ENCODE data around the gene KDM2A.
"Not testable (repeated sequence)": the region's sequence is repeated elsewhere in the genome, so short reads cannot be mapped to it uniquely, and the experiment has no call there.

The KDM2A gene

DNA sequence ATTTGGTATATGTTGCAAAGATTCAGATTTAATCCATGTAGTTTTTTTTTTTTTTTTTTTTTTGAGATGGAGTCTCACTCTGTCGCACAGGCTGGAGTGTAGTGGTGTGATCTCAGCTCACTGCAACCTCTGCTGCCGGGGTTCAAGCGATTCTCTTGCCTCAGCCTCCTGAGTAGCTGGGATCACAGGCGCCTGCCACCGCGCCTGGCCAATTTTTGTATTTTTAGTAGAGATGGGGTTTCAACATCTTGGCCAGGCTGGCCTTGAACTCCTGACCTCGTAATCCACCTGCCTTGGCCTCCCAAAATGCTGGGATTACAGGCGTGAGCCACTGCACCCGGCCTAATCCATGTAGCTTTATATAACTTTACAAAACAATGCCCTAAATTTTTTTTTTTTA lies 49.8 kb downstream of the KDM2A start:
- DNase-seq (ENCODE audit: low read depth), result not testable (repeated sequence)

DNA sequence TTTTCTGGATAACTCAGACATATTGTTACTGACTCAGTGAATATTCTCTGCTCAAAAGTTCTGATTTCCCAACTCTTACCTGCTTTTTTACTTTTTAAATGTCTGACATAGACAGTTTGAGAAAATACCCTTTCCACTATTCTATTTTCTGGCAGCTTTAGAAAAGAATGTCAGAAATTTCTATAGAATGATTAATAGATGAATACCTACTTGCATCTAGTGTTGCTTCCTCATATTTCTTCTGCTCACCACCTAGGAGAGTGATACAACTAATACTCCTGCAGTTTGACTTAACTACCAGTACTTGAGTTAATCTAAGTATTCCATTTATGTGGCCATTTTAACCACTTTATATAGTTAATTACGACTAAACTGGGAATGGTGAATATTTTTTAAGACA lies 55.2 kb downstream of the KDM2A start:
- no peak for DNase-seq (ENCODE audit: low read depth)

- no peak for DNase-seq (ENCODE audit: low read depth)
Measured at GRCh38 chr11:67177399-67178281, 58.6 kb downstream of the KDM2A start.

GRCh38 chr11:67178421-67178820 lies 59.4 kb downstream of the KDM2A start:
- DNase-seq (ENCODE audit: low read depth), result no peak

DNA sequence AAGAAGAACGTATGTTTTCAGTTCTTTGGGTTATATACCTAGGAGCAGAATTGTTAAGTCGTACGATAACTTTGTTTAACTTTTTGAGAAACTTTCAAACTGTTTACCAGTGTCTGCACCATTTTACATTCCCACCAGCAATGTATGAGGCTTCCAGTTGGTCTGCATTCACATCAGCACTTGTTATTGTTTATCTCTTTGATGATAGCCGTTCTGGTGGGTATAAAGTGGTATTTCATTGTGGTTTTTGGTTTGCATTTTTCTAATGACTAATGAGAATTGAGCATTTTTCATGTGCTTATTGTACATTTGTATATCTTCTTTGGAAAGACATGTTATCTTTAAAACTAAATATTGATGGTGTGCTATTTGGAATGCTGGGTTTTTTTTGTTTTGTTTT lies 59.8 kb downstream of the KDM2A start:
- DNase-seq (ENCODE audit: low read depth), result no peak

DNA sequence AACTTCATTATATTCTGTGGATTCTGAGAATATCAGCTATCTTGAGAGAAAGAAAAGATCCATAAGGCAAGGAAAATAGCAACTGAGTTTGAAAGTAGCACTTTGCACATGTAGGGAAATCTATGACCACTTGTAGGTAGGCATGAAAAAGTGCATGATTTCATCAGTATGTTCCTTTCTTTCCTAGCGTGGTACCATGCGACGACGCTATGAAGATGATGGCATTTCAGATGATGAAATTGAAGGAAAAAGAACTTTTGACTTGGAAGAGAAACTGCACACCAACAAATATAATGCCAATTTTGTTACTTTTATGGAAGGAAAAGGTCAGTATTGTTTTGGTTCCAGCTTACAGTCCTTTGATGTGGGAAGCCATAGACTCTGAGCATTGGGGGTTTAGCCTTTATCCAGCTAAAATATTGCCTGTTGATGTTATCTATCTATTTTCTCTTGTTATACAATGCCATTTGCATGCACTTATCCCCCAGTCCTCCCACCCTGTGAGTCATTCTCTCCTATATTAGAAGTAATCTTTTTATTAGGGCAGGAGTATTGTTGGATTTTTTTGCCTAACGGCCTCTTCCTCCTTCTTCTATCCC lies 60.9 kb downstream of the KDM2A start:
- DNase-seq (ENCODE audit: low read depth), result no peak

- no peak for DNase-seq (ENCODE audit: low read depth)
Measured at GRCh38 chr11:67194096-67194495, 75.0 kb downstream of the KDM2A start.

DNA sequence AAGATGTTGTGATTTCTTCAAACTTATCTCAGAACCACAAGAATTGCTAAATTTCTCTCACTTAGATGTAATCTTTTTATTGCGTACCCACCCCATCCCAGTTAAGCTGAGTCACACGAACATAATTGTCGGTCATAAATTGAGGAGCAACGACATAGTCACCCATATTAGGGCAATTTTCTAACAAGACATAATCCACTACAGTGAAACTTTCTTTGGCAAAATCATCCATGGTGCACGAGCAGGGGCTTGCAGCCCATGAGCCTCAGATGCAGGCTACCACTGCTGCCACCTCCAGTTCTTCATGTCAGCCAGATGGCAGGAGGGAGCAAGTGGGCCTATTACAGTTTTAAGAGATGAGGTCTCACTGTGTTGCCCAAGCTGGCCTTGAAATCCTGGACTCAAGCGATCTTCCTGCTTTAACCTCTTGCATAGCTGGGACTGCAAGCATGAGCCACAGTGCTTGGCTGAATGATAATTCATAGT lies 77.0 kb downstream of the KDM2A start:
- DNase-seq (ENCODE audit: low read depth), result peak; percentile 89

- no peak for DNase-seq (ENCODE audit: low read depth)
Measured at GRCh38 chr11:67197606-67198005, 78.5 kb downstream of the KDM2A start.

GRCh38 chr11:67198781-67199180 lies 79.7 kb downstream of the KDM2A start:
- not testable (repeated sequence) for DNase-seq (ENCODE audit: low read depth)

DNA sequence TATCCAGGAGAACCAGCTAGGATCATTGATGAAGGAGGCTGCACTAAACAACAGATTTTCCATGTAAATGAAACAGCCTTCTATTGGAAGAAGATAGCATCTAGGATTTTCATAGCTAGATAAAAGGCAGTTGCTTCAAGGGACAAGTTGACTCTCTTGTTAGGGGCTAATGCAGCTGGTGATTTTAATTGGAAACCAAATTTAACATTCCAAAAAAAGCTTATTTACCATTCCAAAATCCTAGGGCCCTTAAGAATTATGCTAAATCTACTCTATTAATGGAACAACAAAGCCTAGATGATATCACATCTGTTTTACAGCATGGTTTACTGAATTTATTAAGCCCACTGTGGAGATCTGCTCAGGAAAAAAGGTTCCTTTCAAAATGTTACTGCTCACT lies 80.7 kb downstream of the KDM2A start:
- DNase-seq (ENCODE audit: low read depth), result no peak

DNA sequence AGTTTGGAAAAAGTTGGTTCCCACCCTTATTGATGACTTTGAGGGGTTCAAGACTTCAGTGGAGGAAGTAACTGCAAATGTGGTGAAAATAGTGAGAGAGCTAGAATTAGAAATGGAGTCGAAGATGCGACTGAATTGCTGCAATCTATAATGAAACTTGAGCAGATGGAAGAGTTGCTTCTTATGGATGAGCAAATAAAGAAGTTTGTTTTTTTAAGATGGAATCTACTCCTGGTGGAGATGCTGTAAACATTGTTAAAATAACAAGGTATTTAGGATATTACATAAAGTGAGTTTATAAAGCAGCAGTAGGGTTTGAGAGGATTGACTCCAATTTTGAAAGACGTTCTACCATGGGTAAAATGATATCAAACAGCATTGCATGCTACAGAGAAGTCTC lies 83.0 kb downstream of the KDM2A start:
- no peak for DNase-seq (ENCODE audit: low read depth)

GRCh38 chr11:67204822-67205221 lies 85.8 kb downstream of the KDM2A start:
- no peak for DNase-seq (ENCODE audit: low read depth)

DNA sequence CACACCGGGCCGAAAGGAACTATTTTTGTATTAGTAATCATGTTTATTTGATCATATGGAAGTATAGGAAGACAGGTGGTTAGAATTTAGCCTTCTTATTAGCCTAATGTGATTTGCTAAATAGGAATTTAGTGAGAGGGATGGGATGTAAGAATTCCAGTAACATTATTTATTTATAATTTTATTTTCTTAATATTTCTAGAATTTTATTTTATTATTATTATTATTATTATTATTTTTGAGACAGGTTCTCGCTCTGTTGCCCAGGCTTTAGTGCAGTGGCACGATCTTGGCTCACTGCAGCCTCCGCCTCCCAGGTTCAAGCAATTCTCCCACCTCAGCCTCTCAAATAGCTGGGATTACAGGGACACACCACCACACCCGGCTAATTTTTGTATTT lies 90.2 kb downstream of the KDM2A start:
- DNase-seq (ENCODE audit: low read depth), result not testable (repeated sequence)

DNA sequence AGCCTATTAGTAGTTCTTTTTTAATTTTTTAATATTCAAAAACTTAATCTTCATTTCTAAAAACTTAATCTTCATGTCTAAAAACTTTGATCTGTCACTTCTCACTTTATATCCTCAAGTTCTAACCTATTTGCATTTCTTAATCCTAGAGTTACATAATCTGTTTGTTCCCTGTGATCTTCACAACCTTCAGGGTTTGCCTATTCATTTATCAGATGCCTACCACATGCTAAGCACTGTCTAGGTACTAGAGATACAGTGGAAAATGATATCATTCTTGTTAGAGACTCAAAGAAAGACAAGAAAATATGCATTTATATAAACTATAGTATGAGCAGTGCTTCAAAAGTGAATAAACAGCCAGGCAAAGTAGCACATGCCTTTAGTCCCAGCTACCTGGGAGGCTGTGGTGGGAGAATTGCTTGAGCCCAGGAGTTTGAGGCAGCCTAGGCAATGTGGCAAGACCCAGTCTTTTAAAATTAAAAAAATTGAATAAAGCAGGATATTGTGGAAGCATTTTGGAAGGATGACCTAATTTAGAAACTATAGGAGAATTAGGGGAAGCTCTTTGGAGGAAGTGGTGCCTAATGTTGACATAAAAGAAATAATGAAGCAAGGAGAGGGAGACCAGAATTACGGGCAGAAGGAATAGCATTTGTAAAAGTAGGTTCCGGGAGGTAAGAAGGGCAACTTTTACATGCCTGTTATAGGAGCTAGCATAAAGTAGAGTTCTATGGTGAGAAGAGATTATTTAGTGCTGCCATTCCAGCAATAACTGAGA lies 92.8 kb downstream of the KDM2A start:
- no peak for DNase-seq (ENCODE audit: low read depth)

- no peak for DNase-seq (ENCODE audit: low read depth)
Measured at GRCh38 chr11:67213178-67213621, 94.1 kb downstream of the KDM2A start.

DNA sequence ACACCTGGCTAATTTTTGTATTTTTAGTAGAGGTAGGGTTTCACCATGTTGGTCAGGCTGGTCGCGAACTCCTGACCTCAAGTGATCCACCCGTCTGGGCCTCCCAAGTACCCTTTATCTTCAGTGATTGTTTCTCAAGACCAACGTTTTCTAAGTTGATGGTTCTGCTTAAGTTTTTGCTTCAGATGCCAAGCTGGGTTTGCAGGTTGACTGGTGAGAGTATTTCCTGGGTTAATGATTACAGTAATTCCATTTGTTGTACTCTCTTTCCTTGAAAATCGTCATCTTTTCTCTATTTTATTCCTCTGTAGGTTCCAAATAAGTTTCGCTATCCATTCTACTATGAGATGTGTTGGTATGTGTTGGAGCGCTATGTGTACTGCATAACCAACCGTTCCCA lies 108.7 kb downstream of the KDM2A start:
- DNase-seq (ENCODE audit: low read depth), result no peak

DNA sequence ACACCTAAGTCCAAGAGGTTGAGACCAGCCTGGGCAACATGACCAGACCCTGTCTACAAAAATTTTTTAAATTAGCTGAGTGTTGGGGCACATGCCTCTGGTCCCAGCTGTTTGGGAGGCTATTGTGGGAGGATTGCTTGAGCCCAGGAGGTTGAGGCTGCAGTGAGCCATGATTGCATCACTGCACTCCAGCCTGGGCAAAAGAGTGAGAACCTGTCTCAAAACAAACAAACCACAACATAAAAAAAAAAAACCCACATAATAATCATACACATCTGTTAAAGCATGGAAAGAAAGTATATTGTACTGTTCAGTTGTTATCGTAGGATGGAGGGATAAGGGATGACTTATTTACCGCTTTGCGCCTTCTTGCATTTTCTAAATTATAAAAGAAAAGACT lies 111.3 kb downstream of the KDM2A start:
- no peak for DNase-seq (ENCODE audit: low read depth)

- no peak for DNase-seq (ENCODE audit: low read depth)
Measured at GRCh38 chr11:67230886-67231285, 111.8 kb downstream of the KDM2A start.

DNA sequence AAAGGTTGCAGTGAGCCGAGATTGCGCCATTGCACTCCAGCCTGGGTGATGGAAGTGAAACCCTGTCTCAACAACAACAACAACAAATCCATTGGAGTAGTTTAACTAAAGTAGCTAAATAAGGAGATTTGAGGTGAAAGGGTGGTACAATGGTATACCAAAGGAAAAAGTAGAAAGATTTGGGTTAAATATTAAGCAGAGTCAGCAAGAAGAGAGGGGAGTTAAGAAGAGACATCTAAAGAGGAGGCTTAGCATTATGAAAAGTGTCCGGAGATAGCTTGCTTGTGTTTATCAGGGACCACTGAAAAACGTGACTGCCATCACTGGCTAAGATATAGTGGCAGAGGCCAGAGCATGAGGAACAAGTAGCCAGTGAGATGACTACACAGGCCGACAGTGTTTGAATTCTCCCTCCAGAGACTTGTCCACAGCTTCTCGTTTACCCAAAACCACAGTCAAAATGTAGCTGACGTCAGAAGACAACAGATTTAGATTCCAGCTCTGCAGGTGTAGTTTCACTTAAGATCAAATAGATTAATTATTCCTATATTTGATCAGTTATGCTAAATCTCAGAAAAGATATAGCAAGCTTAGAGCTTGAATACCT lies 114.6 kb downstream of the KDM2A start:
- DNase-seq (ENCODE audit: low read depth), result no peak

GRCh38 chr11:67234571-67234970 lies 115.5 kb downstream of the KDM2A start:
- DNase-seq (ENCODE audit: low read depth), result not testable (repeated sequence)

DNA sequence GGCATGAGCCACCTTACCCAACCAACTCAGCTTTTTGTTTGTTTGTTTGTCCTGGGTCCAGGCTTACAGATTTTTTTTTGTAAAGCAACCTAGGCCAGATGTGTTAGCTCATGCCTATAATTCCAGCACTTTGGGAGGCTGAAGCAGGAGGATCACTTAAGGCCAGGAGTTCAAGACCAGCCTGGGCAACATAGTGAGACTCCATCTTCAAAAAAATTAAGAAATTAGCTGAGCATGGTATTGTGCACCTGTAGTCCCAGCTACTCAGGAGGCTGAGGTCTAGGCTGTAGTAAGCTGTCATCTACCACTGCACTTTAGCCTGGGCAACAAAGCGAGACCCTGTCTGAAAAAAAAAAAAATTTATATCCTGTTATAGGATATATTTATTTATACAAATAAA lies 118.5 kb downstream of the KDM2A start:
- no peak for DNase-seq (ENCODE audit: low read depth)
